Activated T-cell treated with anti-CD3 and anti-CD28 coated beads, Interleukin-2, amount 50 U/mL, for 72 hours (primary cell): ENCODE data around the gene ABHD2. TPM values are rescaled to one million over a fixed set of nuclear protein-coding genes. Genes with fewer than 3 reads are reported as not detected.
A peak's percentile ranks its signal among the peaks of the same experiment; 100 is the strongest.
"Not testable (repeated sequence)": the region's sequence is repeated elsewhere in the genome, so short reads cannot be mapped to it uniquely, and the experiment has no call there.

ENCODE experiments used
- ATAC-seq, 2 donors: fragments of 150-1000 bp; cut with Tn5 transposase; replicated peaks in 1 of 2; 2 replicates each; pipeline ENCODE4 v1.10.0; 2021; ENCODE audit warnings: moderate library complexity in 2 of 2, mild to moderate bottlenecking in 1 of 2
- DNase-seq, 2 donors: peaks; one replicate each; pipeline ENCODE4 v3.0.0; 2021 to 2022; ENCODE audit warnings: mixed read lengths in 1 of 2
- H3K27ac Mint-ChIP-seq: one replicate; pipeline ENCODE4 v1.8.0; 2022; ENCODE audit warnings: mild to moderate bottlenecking, moderate library complexity, mixed read lengths
- H3K27me3 Mint-ChIP-seq: one replicate; pipeline ENCODE4 v1.8.0; 2022; ENCODE audit warnings: low read depth, mixed read lengths
- H3K36me3 Mint-ChIP-seq, 2 donors: one replicate each; pipeline ENCODE4 v1.8.0; 2022; ENCODE audit warnings: mixed read lengths in 2 of 2, mild to moderate bottlenecking in 1 of 2; ENCODE audit not compliant: insufficient read depth in 2 of 2
- H3K4me1 Mint-ChIP-seq: one replicate; pipeline ENCODE4 v1.8.0; 2022; ENCODE audit warnings: low read depth, mixed read lengths
- H3K4me3 Mint-ChIP-seq, 2 donors: one replicate each; pipeline ENCODE4 v1.8.0; 2022; ENCODE audit warnings: mild to moderate bottlenecking in 2 of 2, mixed read lengths in 2 of 2, moderate library complexity in 2 of 2
- H3K9me3 Mint-ChIP-seq, 2 donors: one replicate each; pipeline ENCODE4 v1.8.0; 2022; ENCODE audit warnings: mixed read lengths in 2 of 2
- total RNA-seq, 2 donors: library from RNA; stranded (reverse); gene quantifications; one replicate each; pipeline ENCODE4 v1.2.3, GENCODE V29; 2022

ABHD2 gene
- total RNA-seq, 2 donors from 2014 or later: 36.8 to 44.1 TPM

DNA sequence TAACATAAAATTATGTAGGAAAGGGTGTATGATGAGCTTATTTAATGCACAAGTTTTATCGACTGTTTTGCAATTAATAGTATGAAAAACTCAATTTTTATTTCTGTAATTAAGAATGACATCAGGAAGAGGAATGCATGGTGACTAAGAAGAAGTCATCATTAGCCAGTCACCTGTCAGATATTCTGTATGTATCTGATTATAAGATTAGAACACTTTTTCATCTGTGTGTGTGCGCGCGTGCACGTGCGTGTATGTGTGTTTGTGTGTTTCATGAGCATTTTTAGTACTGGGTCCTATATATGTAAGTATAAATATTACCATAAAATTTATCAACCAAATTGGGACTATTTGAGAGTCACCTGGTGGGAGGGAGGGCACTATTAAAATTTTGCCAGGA, 5.0 kb upstream of the ABHD2 start:
- no peak for DNase-seq

DNA sequence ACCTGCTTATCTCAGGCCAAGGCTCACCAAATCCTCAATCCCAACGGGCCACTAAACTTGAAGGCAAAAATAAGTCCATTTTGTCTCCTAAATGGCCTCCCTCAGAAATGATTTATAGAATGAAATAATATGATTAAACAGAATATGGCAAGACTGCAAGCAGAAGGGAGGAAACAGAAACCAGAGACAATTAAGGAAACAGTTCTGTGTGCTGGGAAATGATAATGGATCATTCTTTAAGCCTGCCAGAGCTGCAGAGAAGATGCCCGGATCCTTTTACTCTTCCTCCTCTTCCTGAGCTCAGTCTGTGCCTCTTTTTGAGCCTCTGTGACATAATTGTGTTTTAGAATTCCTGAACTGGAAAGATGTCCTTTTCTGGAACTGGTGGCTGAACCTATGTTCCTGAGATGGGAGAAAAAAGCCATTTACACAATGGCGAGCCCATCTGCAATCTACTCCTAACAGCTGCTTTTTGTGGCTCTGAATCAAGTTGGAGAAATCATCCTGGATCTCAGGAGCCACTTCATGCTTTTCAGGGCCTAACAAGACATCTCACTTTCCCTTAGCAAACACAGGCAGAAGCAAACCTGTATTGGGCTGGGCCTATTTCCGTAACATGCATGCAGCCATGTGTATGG, 2.8 kb upstream of the ABHD2 start:
- no peaks in the 10 kb centered on the region for H3K9me3 Mint-ChIP-seq
- no peak overlapping the region for H3K4me3 Mint-ChIP-seq
- H3K27me3 Mint-ChIP-seq: no peaks in the 10 kb centered on the region
- ATAC-seq (no peak), DNase-seq (no peak)
- no peaks in the 10 kb centered on the region for H3K36me3 Mint-ChIP-seq
- H3K4me1 Mint-ChIP-seq: peaks cover 14% of the 10 kb centered on the region
- no peak overlapping the region for H3K27ac Mint-ChIP-seq

More for the DNA sequence above, 5.0 kb upstream of the ABHD2 start:
- ATAC-seq: no peak
- H3K4me1 Mint-ChIP-seq: peaks cover 8% of the 10 kb centered on the region
- H3K36me3 Mint-ChIP-seq: no peaks in the 10 kb centered on the region
- H3K4me3 Mint-ChIP-seq: no peak overlapping the region
- no peaks in the 10 kb centered on the region for H3K27me3 Mint-ChIP-seq
- H3K27ac Mint-ChIP-seq: no peak overlapping the region
- H3K9me3 Mint-ChIP-seq: no peaks in the 10 kb centered on the region

DNA sequence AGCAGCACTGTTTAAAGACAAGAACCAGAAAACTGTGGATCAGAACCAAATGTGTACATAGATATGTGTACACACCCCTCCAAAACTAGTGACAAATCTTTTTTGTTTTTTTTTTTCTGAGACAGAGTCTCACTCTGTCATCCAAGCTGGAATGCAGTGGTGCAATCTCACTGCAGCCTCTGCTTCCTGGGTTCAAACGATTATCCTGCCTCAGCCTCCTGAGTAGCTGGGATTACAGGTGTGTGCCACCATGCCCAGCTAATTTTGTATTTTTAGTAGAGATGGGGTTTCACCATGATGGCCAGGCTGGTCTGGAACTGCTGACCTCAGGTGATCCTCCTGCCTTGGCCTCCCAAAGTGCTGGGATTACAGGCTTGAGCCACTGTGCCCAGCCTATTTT, 2.3 kb upstream of the ABHD2 start:
- not testable (repeated sequence) for H3K4me3 Mint-ChIP-seq, H3K36me3 Mint-ChIP-seq

DNA sequence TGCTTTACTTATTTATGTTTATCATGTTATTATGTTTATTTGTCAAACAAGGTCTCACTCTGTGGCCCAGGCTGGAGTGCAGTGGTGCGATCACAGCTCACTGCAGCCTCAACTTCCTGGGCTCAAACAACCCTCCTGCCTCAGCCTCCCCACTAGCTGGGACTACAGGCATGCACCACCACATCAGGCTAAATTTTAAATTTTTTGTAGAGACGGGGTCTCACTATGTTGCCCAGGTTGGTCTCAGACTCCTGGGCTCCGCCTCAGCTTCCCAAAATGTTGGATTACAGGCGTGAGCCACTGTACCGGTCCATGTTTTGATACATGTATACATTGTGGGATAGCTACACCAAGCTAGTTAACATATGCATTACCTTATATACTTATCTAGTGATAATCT, 1.9 kb upstream of the ABHD2 start:
- H3K4me3 Mint-ChIP-seq, H3K36me3 Mint-ChIP-seq, H3K9me3 Mint-ChIP-seq, H3K27me3 Mint-ChIP-seq, H3K27ac Mint-ChIP-seq, ATAC-seq, DNase-seq: not testable (repeated sequence)
- H3K4me1 Mint-ChIP-seq: peaks cover 24% of the 10 kb centered on the region

More for the DNA sequence above, 2.3 kb upstream of the ABHD2 start:
- not testable (repeated sequence) for ATAC-seq, H3K9me3 Mint-ChIP-seq, H3K27ac Mint-ChIP-seq, DNase-seq, H3K27me3 Mint-ChIP-seq
- peaks cover 19% of the 10 kb centered on the region for H3K4me1 Mint-ChIP-seq

DNA sequence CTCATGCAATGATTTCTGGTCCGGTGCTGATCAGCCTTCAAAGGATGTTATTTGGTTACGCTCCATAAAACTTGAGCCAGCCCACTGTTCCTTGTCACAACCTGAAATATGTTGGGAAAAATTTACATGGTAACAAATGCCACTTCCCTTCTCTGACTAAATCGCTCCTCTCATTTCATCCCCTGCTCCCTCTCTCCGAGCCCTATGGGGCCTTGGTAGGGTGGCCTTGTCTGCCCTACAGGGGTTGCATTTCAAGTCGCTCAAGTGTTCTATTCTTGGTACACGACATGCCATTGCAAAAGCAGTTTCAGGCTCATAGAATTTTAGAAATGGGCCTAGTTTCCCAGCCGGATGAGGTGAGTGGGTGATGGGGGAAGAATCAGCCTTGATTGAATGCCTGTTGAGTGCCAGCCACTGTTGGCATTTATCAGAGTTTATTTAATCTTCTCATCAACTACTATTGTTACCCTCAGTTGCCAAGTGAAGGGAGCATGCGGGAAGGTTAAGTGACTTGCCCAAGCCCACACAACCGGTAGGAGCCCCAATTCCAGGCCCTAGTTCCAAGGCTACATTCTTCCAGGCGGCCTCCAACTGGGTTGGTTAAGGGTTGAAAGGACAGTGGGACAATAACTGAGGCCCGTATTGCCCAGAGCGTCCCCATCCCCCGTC, 961 bp upstream of the ABHD2 start:
- no peak overlapping the region for H3K27ac Mint-ChIP-seq
- no peak for ATAC-seq
- H3K27me3 Mint-ChIP-seq: no peaks in the 10 kb centered on the region
- H3K36me3 Mint-ChIP-seq: no peaks in the 10 kb centered on the region
- H3K9me3 Mint-ChIP-seq: no peaks in the 10 kb centered on the region
- DNase-seq: no peak
- H3K4me3 Mint-ChIP-seq: no peak overlapping the region
- peaks cover 33% of the 10 kb centered on the region for H3K4me1 Mint-ChIP-seq

DNA sequence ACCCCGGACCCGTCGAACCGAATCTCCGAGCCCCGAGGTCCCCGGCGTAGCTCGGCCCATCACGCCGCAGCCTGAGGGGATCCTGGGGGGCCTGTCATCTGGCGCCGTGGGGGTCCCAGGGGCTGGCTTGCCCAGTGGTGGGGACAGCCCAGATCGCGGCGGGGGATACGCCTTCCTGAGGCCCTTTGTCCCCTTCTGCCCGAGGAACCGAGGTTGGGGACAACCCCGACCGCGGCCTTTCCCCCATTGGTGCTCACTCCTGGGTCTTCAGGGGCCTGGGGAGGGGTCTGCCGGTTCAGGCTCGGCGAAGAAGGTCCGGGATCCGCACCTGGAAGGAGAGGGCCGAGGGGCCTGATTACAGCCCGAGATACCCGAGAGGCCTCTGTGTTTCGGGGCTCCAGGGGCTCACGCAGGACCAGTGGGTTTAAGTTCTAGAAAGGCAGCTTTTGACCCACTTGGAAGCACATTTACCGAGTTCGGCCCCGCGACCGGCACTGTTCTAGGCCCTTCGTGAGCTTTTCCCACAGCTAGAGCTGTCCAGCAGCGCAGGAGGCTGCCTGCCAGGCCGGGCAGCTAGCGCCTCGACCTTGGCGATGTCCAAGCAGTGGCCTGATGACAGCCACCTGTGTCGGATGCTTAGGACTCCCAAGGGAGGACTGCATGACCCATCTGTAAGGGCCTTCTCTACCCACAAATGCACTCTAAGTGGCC, 504 bp downstream of the ABHD2 start:
- Mint-ChIP-seq H3K27me3 (no peaks in the 10 kb centered on the region), H3K9me3 (no peaks in the 10 kb centered on the region), H3K4me3 (no peak overlapping the region), H3K4me1 (peaks cover 39% of the 10 kb centered on the region), H3K27ac (no peak overlapping the region), H3K36me3 (peaks cover 3 to 5% of the 10 kb centered on the region in 2 donors)
- peak in 1 of 2 donors; percentile 2 for ATAC-seq
- peak; percentile 12 to 13 for DNase-seq

DNA sequence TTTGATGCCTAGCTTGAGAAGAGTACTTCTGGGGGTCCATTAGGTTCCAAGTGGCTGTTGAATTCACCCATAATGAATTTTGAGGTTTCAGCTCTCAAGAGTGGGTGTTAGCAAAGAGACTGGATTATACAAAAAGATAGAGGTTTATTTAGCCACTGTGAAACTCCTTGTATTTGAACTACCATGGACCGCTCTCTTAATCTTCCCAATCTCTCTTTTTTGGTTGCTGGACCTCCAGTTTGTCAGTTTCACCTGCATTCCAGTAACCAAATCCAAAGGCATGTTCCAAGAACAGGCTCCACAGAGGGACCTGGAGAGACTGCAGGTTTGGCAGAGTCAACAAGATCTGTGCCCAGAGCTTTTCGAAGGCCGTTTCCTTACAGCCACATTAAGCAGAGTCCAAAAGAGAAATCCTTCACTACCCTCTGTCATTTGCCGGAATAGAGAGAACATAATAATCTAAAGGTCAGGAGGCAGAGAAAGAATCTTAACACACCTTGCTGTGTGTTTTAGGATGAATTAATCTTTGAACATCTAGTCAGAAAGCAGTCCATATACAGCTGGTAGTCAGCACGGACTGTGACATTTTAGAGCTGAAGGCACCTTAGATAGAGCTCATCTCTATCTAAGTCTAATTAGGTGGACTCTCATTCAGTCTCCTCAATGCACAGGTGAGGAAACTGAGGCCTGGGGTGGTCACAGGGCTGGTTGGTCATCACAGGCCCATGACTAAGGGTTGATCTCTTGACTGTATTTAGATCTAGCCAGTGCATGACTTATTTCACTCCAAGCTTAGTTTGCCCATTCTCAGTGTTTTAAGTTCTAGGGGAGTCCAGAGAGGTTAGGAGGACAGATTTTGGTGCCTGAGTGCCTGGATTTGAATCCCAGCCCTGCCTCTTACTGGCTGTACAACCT, 1.3 kb downstream of the ABHD2 start:
- Mint-ChIP-seq H3K4me1 (peaks cover 42% of the 10 kb centered on the region), H3K27ac (peak overlapping the region; percentile 99)

DNA sequence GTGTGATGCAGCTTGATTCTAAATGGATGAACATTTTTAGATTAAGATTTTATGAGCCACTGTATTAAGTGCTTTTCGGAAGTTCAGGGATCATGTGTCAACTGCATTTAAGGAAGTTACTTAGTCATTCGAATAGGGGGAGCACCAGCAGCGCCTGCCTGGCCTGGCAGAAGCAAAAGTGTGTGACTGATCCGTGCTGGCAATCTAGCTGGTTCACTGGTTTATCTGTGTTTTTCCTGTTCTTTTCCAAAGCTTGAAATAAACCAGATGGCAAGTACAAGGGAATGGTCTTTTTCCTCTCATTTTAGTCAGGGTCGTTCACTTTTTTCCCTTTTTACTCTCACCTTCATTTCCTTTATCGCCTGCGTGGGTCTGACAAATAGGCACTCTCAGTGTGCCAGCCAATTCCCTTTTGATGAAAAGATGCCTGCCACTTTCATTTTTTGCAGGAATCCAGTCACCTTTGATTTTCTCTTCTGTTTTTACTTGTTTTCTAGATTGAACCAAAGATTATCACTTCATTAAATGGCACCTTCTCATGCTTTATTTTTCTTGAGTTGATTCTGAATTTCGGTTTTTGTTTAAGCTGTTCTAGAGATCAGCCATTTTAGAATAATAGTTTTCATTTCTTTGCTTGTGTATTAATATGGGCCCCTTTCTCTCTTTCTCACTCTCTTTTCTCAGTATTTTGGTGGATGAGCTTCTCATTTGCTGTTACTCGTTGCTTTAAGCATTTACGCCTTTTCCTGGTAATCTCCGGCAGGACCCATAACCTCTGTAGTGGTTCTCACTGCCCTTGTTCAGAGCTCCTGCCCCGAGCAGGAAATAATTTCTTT, 2.8 kb downstream of the ABHD2 start:
- ATAC-seq (no peak), DNase-seq (peak; percentile 27 to 46)
- Mint-ChIP-seq H3K27me3 (no peaks in the 10 kb centered on the region), H3K4me1 (peaks cover 47% of the 10 kb centered on the region), H3K36me3 (peaks cover 3 to 10% of the 10 kb centered on the region in 2 donors), H3K27ac (peak overlapping the region; percentile 99), H3K9me3 (no peaks in the 10 kb centered on the region), H3K4me3 (no peak overlapping the region)

More for the DNA sequence above, 1.3 kb downstream of the ABHD2 start:
- H3K9me3 Mint-ChIP-seq: no peaks in the 10 kb centered on the region
- no peak overlapping the region for H3K4me3 Mint-ChIP-seq
- no peak for ATAC-seq
- DNase-seq: no peak
- no peaks in the 10 kb centered on the region for H3K27me3 Mint-ChIP-seq
- peaks cover 3 to 7% of the 10 kb centered on the region in 2 donors for H3K36me3 Mint-ChIP-seq

DNA sequence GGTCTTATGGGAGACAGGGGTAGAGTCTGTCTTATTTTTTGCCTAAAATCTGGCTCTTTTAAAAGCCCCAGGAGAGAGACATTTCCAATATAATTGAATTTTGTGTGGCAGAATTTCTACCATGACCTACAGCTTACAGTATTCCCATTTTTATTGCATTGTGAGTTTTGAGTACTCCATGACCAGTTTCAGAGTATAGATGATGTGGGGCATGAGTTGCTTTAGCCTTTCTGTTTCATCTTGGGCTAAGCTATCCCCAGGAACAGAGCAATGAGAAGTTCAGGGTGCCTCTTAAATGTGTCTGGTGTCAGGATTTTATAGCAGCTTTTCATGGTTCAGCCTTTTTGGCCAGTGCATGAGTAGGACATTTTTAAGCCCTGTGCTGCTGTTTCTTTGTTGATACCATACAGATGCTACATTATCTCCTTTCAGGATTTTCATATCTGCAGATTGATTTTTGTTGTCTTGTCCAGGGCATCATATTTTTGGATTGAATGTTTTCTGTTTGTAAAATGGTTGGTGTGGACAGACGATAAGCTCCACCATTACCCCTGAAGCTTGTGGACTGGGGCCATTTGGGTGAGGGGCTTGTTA, 3.5 kb downstream of the ABHD2 start:
- Mint-ChIP-seq H3K27ac (peak overlapping the region; percentile 99), H3K9me3 (no peaks in the 10 kb centered on the region), H3K27me3 (no peaks in the 10 kb centered on the region), H3K4me3 (no peak overlapping the region), H3K4me1 (peaks cover 47% of the 10 kb centered on the region), H3K36me3 (peaks cover 3 to 10% of the 10 kb centered on the region in 2 donors)
- ATAC-seq (no peak), DNase-seq (no peak)

DNA sequence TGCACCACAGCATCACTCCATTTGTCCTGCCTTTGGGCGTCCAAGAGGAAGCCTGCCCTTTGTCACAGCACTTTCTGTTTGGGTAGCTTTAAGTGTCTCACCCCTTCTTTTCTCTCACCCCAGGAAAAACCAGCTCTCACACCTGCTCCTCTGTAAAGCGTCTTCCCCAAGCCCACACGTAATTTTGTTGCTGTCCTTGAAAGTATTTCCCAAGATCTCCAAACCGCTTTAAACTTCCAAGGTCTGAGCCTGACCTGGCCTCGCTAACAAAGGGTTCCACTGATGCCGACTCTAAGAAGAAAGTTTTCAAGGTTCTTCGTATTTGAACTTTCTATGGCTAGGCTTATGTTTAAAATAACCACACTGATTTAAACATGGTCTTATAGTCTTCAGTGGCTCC, 5.3 kb downstream of the ABHD2 start:
- DNase-seq (no peak), ATAC-seq (no peak)
- peak overlapping the region; percentile 40 for H3K27ac Mint-ChIP-seq
- peaks cover 3 to 10% of the 10 kb centered on the region in 2 donors for H3K36me3 Mint-ChIP-seq
- peak overlapping the region; percentile 22 to 50 for H3K4me3 Mint-ChIP-seq
- no peaks in the 10 kb centered on the region for H3K9me3 Mint-ChIP-seq
- peaks cover 47% of the 10 kb centered on the region for H3K4me1 Mint-ChIP-seq
- no peaks in the 10 kb centered on the region for H3K27me3 Mint-ChIP-seq

DNA sequence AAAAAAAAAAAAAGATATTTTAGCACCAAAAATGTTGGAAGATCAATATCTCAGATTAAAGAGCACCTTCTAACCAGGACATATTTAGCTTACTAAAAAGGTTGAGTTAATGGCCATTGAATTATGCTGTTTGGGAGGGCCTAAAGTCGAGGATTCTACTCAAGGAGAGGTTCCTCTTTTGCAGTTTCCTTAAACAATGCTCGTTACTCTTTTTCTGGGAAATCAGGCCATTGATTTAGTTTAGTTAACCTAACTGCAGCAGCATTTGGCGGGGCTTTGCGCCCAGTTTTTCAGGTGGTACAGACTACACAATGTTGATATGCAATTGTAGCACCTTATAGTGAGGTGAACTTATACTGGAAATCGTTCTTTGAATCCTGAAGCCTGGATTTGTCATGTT, 6.8 kb downstream of the ABHD2 start:
- Mint-ChIP-seq H3K27me3 (no peaks in the 10 kb centered on the region), H3K36me3 (peaks cover 3 to 10% of the 10 kb centered on the region in 2 donors), H3K27ac (no peak overlapping the region), H3K4me3 (no peak overlapping the region), H3K9me3 (no peaks in the 10 kb centered on the region), H3K4me1 (peaks cover 36% of the 10 kb centered on the region)
- no peak for DNase-seq
- ATAC-seq: no peak

DNA sequence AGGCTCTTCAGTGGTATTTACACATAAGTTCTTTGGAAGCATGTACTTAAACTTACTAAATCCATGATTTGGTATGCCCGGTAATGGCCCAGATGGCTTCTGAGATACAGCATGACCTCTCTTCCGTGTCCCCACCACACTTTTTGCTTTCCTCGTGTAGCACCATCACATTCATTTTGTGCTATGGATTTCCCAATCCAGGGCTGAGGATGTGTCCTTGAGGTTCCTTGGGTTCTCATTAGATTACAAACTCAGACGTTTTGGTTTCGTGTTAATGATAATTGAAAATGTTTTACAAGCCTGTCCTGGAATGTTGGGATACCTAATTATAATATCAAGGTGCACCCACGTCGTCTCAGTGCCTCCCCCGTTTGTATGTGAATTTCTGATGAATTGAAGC, 7.3 kb downstream of the ABHD2 start:
- Mint-ChIP-seq H3K4me3 (no peak overlapping the region), H3K4me1 (peaks cover 32% of the 10 kb centered on the region), H3K9me3 (no peaks in the 10 kb centered on the region)

More for the DNA sequence above, 7.3 kb downstream of the ABHD2 start:
- DNase-seq (no peak), ATAC-seq (no peak)
- Mint-ChIP-seq H3K27me3 (no peaks in the 10 kb centered on the region), H3K27ac (no peak overlapping the region), H3K36me3 (peaks cover 3 to 10% of the 10 kb centered on the region in 2 donors)
